ENCODE data around the gene BEND3. TPM values are rescaled to one million over a fixed set of nuclear protein-coding genes. Genes with fewer than 3 reads are reported as not detected.

The BEND3 gene
- total and polyA plus RNA-seq, 2 of the 8 experiments (the other 6 are each of a cell fraction or from before 2014, with no cell fraction given), result 25.2 to 38.8 TPM

DNA sequence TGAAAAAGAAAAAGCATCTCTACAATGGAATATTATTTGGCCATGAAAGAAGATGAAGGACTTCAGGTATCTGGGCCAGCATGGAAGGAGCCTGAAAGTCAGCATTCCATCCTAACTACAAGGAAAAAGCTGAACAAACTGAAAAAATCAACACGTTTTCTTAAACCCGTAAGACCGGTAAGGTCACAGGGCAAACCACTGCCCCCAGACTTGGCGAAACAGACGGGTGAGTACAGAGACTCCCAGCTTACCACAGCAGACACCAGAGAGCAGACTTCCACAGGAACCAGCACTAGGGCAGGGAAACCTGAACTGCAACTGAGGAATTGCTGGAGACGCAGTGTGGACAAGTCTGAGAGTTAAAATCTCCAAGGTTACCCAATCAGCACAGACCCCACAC lies 31.4 kb downstream of the BEND3 start:
- WGBS, 2 experiments (ENCODE audit: extremely low coverage in 1 of 2, insufficient coverage in 1 of 2, insufficient read length in 1 of 2, insufficient replicate concordance in 2 of 2, low coverage in 1 of 2, low lambda C conversion rate in 2 of 2, missing lambda C conversion rate in 1 of 2), result 92% methylated on average over 6 of the region's 6 CpGs; no CpG with 5 or more reads in 1 of the 2 experiments
- no peaks in the 10 kb centered on the region for H3K23me2 ChIP-seq (ENCODE audit: low read depth, low read length)
- H3K79me2 ChIP-seq (ENCODE audit: control insufficient read depth in 1 of 2, insufficient read depth in 2 of 2, low read length in 2 of 2), result peaks cover 0 to 6% of the 10 kb centered on the region in 2 experiments; a peak in 3 of 4 replicates
- H4K5ac ChIP-seq (ENCODE audit: insufficient read length, low read depth, low read length), result no peak overlapping the region
- H3K27me3 ChIP-seq (replicated peaks in 1 of 4; ENCODE audit: control insufficient read depth in 3 of 4, extremely low read depth in 1 of 4, insufficient read depth in 3 of 4, low read length in 3 of 4), result no peaks in the 10 kb centered on the region
- DNase-seq (ENCODE audit: low read depth in 1 of 2, low spot score in 2 of 2), result no peak
- H2BK15ac ChIP-seq (ENCODE audit: low read length), result no peak overlapping the region
- H2AFZ ChIP-seq (ENCODE audit: low read length), result no peak overlapping the region
- no peak overlapping the region for H2BK12ac ChIP-seq (ENCODE audit: low read depth, low read length)
- POLR2A ChIA-PET (ENCODE audit: partially characterized antibody), result interaction anchor here (1.0 to 1.5 kb wide), 3 partner anchors 11 to 32 kb away, joined by 3 to 4 read pairs (median 3); partner anchors contain the start of gene BEND3
- H3K56ac ChIP-seq (replicated peaks; ENCODE audit: insufficient read length, low read depth, low read length), result no peak overlapping the region
- no peak overlapping the region for H2BK20ac ChIP-seq (ENCODE audit: low read length)
- no peak overlapping the region for H3K4ac ChIP-seq (replicated peaks; ENCODE audit: insufficient read length, low read depth, low read length)
- H4K8ac ChIP-seq (ENCODE audit: extremely low read depth, insufficient read depth, low read length), result no peak overlapping the region
- CTCF ChIA-PET (ENCODE audit: partially characterized antibody), result interaction anchor here (0.9 to 2.0 kb wide), 8 partner anchors 8 to 109 kb away, joined by 3 to 9 read pairs (median 6); no protein-coding TSS in a partner anchor
- no peak overlapping the region for H2AK5ac ChIP-seq (ENCODE audit: low read depth, low read length)
- H3K36me3 ChIP-seq (ENCODE audit: control insufficient read depth in 2 of 4, insufficient read depth in 4 of 4, low read length in 3 of 4), result peaks cover 5 to 52% (median 18%) of the 10 kb centered on the region in 4 experiments; a peak in 5 of 8 replicates
- no peaks in the 10 kb centered on the region; a peak in 1 of 7 replicates for H3K4me1 ChIP-seq (replicated peaks in 1 of 4; ENCODE audit: control insufficient read depth in 3 of 4, insufficient read depth in 4 of 4, low read length in 3 of 4)
- H3K14ac ChIP-seq (ENCODE audit: insufficient read length), result no peak overlapping the region
- no peak overlapping the region for H3K18ac ChIP-seq (ENCODE audit: extremely low read depth, low read length)
- no peak overlapping the region for H3K23ac ChIP-seq (ENCODE audit: insufficient read length)
- FAIRE-seq, result no peak
- no peak overlapping the region for H3K9ac ChIP-seq (replicated peaks in 1 of 4; ENCODE audit: extremely low read depth in 1 of 4, low read depth in 3 of 4, low read length in 3 of 4)
- H2BK5ac ChIP-seq (ENCODE audit: low read depth, low read length), result no peak overlapping the region
- H3K9me3 ChIP-seq (ENCODE audit: insufficient read depth in 2 of 2, low read depth in 1 of 2, low read length in 1 of 2), result peaks cover 0 to 3% of the 10 kb centered on the region in 2 experiments; a peak in 2 of 4 replicates
- no peaks in the 10 kb centered on the region for H4K20me1 ChIP-seq (replicated peaks in 1 of 2; ENCODE audit: control insufficient read depth in 1 of 2, insufficient read depth in 2 of 2, low read length in 2 of 2)
- no peak overlapping the region for H3K4me2 ChIP-seq (ENCODE audit: insufficient read depth in 1 of 2, low read depth in 2 of 2, low read length in 2 of 2)
- H3K27ac ChIP-seq (ENCODE audit: low read depth, low read length), result no peak overlapping the region; the same call in 1 of the 2 replicates
- no peak overlapping the region for H3K4me3 ChIP-seq (ENCODE audit: extremely low read depth in 1 of 4, insufficient read depth in 2 of 4, low read depth in 3 of 4, low read length in 4 of 4)
- no peak overlapping the region for H4K91ac ChIP-seq (replicated peaks; ENCODE audit: insufficient read length, low read length)
- H2BK120ac ChIP-seq (replicated peaks; ENCODE audit: low read depth, low read length), result no peak overlapping the region
- no peaks in the 10 kb centered on the region; the same call in 1 of the 2 replicates for H3K79me1 ChIP-seq (ENCODE audit: low read depth, low read length)
- TF ChIP-seq NRF1 (IDR thresholded peaks at IDR 0.05; ENCODE audit: low read depth, low read length), result no peak
- TF ChIP-seq RXRA (IDR thresholded peaks at IDR 0.05; ENCODE audit: insufficient read depth, low read depth, low read length), result no peak
- no peak for TF ChIP-seq SP4 (IDR thresholded peaks at IDR 0.05; ENCODE audit: low read length)
- TF ChIP-seq ZNF274 (IDR thresholded peaks at IDR 0.05; ENCODE audit: borderline replicate concordance, extremely low read depth, low read length), result no peak
- TF ChIP-seq BACH1 (IDR thresholded peaks at IDR 0.05; ENCODE audit: low read length), result no peak
- TF ChIP-seq CBX5 (IDR thresholded peaks at IDR 0.05; ENCODE audit: low read depth, low read length), result no peak
- TF ChIP-seq CTBP2 (IDR thresholded peaks at IDR 0.05; ENCODE audit: borderline replicate concordance, insufficient read depth, insufficient read length, low read length), result no peak
- TF ChIP-seq CHD2 (IDR thresholded peaks at IDR 0.05; ENCODE audit: low read length), result no peak
- TF ChIP-seq TBP (IDR thresholded peaks at IDR 0.05; ENCODE audit: low read depth, low read length), result no peak
- TF ChIP-seq ATF2 (IDR thresholded peaks at IDR 0.05; ENCODE audit: low read length), result no peak
- TF ChIP-seq, protein P1, sequence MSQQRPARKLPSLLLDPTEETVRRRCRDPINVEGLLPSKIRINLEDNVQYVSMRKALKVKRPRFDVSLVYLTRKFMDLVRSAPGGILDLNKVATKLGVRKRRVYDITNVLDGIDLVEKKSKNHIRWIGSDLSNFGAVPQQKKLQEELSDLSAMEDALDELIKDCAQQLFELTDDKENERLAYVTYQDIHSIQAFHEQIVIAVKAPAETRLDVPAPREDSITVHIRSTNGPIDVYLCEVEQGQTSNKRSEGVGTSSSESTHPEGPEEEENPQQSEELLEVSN (IDR thresholded peaks at IDR 0.05), result no peak
- no peak for TF ChIP-seq BCL11A (IDR thresholded peaks at IDR 0.05; ENCODE audit: low read depth in 2 of 2, low read length in 2 of 2)
